GM12875 (cell line): ENCODE data around the gene AK5.

Experiments used
- H3K4me3 ChIP-seq: one replicate; pipeline ENCODE4 v1.5.1; 2011; ENCODE audit warnings: low read depth, low read length, control low read depth
- CTCF ChIP-seq: IDR thresholded peaks from 2 replicates; pipeline ENCODE4 v1.5.1; 2011; ENCODE audit warnings: low read depth, mild to moderate bottlenecking, control low read depth, inconsistent platforms, low read length, moderate library complexity, borderline replicate concordance; ENCODE audit not compliant: insufficient read depth

The AK5 gene

GRCh38 chr1:77471691-77472090 lies 189.9 kb downstream of the AK5 start:
- no peak for TF ChIP-seq CTCF
- H3K4me3 ChIP-seq = no peak overlapping the region

GRCh38 chr1:77473690-77474089 lies 191.9 kb downstream of the AK5 start:
- no peak overlapping the region for H3K4me3 ChIP-seq
- no peak for TF ChIP-seq CTCF

GRCh38 chr1:77475641-77476040 lies 193.8 kb downstream of the AK5 start:
- no peak for TF ChIP-seq CTCF
- no peak overlapping the region for H3K4me3 ChIP-seq

GRCh38 chr1:77476475-77476874 lies 194.7 kb downstream of the AK5 start:
- no peak overlapping the region for H3K4me3 ChIP-seq
- TF ChIP-seq CTCF = no peak

GRCh38 chr1:77484334-77484733 lies 202.5 kb downstream of the AK5 start:
- no peak for TF ChIP-seq CTCF
- no peak overlapping the region for H3K4me3 ChIP-seq

- no peak overlapping the region for H3K4me3 ChIP-seq
- no peak for TF ChIP-seq CTCF
These were observed 203.1 kb downstream of the AK5 start for GRCh38 chr1:77484926-77485325.

GRCh38 chr1:77487631-77488030 lies 205.8 kb downstream of the AK5 start:
- TF ChIP-seq CTCF = no peak
- no peak overlapping the region for H3K4me3 ChIP-seq
